Activated CD8-positive, alpha-beta memory T cell treated with anti-CD3 and anti-CD28 coated beads, Interleukin-2, amount 50 U/mL, for 1 hour (primary cell): ENCODE results near the gene C1QTNF9.
"Not testable (repeated sequence)": the region's sequence is repeated elsewhere in the genome, so short reads cannot be mapped to it uniquely, and the experiment has no call there.

Source experiments
- DNase-seq: peaks from one replicate; pipeline ENCODE4 v3.0.0-alpha.2; 2020; ENCODE audit errors: extremely low read depth

The C1QTNF9 gene, protein sequence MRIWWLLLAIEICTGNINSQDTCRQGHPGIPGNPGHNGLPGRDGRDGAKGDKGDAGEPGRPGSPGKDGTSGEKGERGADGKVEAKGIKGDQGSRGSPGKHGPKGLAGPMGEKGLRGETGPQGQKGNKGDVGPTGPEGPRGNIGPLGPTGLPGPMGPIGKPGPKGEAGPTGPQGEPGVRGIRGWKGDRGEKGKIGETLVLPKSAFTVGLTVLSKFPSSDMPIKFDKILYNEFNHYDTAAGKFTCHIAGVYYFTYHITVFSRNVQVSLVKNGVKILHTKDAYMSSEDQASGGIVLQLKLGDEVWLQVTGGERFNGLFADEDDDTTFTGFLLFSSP

DNA sequence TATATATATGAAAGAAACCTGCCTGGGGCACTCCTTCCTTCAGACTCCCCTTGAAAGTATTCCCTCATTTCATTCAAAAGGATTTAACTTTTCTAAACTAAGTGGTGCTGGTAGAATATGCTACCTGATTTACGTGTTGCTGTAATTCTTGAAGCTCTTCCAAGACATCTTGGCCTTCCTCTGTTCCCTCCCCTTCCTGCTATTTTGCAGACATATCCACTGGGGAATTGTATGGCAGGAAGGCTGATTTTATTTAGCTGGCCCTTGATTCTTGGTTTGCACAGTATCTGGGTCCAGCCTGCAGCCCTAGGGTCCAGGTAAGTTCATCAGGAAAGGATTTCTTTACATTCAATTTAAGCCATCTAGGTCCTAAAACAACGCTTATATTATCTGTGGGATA is at the start of gene C1QTNF9:
Gene C1QTNF9, plus strand, starts transcription at position 281 of the 400 bp plus-strand sequence. CDS start 6,424 bp downstream, outside the sequence.
- not testable (repeated sequence) for DNase-seq

DNA sequence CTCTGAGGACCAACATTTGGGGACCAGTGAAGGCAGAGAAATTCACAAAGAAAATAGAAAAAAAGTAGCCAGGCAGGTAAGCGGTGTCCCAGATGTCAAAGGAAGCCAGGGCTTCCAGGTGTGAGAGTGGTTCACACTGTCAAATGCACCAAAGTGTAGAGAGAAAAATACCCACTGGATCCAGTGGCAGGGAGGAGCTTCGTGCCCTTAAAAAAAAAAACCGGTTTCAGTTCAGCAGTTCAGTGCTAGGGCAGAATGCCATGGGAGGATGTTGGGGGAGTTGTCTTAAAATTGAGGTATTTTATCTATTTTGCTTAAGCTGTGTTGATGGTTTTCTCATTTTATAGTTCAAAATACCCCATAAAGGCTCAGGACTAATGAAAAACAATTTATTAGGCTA is 47.8 kb upstream of the C1QTNF9 start:
- DNase-seq, result no peak

DNA sequence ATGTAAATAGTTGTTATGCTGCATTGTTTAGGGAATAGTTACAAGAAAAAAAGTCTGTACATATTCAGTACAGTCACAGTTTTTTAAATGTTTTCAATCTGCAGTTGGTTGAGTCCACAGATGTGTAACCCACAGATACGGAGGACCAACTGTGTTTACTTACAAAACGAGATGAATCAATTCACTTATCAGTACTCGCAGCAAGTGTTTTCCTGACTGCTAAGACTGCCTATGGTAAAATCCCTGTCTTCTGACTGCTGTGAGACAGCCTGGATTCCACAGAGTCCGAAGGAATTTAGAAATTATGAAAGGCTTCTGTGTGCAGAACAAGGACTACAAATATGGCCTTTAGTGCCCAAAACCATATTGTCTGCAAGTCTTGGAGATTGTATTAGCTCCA is 45.7 kb upstream of the C1QTNF9 start:
- DNase-seq, result no peak

DNA sequence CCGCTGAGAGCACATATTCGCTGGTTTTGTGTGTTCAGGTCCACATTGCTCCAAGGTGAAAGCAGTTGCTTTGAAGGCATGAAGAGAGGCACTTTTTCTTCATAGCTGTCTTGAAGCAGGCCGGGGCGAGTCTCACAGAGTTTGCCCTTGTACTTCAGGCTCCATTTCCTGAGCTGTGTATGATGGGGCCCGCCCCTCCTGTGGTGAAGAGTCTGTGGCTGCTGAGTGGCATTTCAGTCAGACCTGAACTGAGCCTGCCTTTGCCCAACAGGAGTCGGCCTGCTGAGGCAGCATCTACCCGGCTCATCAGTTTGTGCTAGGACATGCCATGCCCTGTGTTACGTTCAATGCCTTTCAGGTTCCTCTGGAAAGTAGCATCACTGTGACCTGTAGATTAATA is 44.4 kb upstream of the C1QTNF9 start:
- DNase-seq, result peak; percentile 50

DNA sequence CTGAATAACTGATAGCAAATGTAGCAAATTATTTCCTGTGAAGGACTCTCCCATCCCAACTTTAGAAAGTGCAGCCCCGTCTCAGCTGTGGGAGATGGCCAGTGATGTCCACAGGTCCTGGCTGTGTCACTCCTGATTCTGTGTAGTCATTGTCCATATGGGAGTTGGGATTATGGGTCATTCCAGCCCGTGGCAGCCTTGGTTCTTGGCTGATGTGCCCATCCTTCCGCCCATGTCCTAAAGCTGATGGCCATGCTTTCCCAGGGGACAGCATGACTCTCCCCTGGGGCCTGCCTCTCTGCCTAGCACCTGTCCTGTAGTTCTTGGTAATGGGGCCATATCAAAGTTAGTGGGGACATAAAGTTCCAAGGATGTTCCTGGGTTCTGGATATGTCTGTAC is 43.9 kb upstream of the C1QTNF9 start:
- DNase-seq, result no peak

DNA sequence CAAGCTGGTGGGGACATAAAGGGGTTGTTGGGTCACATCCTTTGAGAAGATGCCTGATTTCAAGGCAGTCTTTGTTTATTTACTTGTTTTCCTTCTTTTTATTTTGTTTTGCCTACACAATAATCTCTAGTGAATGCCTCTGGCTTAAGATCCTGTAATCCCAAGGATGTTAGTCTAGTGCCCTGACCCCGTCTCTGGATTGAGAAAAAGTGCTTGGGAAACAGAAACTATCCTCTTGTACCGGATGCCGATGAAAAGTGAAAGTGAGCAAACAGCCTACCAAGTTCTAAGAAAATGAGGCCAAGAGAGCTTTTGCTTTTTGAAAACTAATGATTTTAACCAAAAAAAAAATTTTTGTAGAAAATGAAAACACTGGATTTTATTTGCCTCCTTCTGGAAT is 42.1 kb upstream of the C1QTNF9 start:
- no peak for DNase-seq

DNA sequence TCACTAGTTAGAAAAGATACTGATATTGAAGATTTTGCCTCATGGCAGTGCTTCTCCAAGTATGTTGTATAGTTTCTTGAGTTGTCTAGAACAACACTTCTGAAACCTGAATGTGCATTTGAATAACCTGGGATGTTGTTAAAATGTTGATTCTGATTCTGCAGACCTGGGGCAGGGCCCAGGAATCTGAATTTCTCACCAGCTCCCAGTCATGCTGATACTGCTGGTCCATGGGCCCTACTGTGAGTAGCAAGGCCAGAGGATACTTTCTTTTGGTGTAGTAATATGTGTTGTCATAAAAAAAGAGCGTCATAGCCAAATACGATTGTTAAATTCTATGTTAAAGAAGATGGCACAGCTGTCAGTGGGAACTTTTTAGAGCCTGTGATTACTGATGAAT is 41.6 kb upstream of the C1QTNF9 start:
- DNase-seq, result no peak

DNA sequence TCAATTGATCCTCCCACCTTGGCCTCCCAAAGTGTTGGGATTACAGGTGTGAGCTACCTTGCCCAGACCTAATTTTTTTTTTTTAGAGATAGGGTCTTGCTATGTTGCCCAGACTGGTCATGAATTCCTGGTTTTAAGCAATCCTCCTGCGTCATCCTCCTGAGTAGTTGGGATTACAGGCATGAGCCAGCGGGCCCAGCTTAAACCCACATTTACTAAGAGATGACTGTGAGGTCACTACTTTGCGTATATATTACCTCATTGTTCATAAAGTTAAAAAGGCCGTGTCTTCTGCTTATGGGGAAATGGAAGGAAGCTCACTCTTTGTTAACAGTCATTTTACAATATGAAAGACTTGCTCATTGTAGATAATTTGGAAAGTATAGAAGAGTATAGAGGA is 39.6 kb upstream of the C1QTNF9 start:
- DNase-seq, result no peak

DNA sequence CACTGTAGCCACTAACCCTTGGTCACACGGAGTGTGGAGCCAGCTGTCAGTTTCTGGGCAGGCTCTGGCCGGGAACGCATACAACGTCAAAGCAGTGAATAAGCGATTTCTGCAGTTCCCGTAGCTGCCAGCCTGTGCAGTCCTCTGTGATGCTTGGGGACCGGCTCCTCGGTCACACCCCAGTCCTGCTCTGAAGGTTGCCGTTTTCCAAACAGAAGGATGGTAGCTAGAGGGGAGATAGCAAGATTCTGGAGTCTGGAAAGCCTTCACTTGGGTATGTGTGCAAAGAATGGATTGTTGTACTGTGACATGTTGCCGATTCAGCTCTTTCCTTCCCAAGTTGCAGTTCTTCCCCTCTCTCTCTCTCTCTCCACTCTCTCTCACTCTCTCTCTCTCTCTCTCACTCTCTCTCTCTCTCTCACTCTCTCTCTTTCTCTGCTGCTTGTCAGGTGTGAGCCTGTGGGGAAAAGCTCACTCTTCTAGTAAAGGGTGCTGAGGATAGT is 38.7 kb upstream of the C1QTNF9 start:
- no peak for DNase-seq

DNA sequence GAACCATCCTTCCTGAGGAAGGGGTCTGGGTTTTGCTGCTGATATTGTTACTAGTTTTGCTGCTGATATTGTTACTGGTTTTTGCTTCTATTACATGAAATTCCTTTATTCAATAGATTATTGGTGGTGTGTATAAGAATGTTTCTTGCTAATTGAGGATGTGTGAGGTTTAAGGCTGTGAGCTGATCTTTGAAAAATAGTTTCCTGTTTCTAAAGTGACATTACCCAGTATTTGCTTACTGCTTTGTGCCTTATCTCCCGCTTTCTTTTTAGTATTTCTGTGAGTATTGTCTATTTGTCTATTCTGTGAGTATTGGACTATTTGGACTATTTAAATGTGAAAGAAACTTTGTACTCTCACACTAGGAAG is 38.2 kb upstream of the C1QTNF9 start:
- no peak for DNase-seq

DNA sequence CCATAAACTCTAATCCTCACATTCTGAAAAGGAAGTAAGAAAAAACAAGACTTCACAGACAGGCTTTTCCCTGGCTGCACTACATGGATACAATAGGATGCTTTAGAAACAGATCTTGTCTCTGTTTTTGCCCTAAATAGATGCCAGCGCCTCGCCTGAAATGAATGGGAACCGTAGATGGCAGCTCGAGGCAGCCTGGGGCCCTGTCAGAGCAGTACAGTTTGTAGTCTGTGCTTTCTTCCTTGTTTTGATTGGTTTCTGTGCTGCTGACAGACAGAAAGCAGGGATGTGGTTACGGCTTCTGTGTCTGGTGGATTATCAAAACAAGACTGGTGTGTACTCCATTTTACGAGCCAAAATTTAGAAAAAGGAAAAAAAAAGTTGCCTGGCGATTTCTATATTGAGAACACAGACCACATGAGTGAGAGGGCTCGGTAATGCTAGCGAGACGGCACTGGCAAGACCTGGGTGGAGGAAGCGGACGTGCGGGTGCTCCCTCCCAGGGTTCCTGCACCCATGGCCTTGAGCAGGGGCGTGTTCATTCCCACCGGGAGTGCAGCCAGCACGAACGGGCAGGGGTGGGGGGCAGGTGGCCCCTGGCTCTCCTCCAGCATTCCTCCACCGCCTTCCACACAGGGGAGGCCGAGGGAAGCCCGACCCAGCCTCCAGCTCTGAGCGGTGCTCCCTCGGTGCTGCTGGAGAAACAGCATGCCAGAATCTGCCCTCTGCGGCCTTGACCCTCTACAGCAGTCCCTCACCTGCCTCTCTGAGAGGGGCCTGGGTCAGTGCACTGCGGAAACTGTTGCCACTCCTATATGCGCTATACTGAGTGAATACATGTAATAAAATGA is 37.6 kb upstream of the C1QTNF9 start:
- peak; percentile 55 for DNase-seq

DNA sequence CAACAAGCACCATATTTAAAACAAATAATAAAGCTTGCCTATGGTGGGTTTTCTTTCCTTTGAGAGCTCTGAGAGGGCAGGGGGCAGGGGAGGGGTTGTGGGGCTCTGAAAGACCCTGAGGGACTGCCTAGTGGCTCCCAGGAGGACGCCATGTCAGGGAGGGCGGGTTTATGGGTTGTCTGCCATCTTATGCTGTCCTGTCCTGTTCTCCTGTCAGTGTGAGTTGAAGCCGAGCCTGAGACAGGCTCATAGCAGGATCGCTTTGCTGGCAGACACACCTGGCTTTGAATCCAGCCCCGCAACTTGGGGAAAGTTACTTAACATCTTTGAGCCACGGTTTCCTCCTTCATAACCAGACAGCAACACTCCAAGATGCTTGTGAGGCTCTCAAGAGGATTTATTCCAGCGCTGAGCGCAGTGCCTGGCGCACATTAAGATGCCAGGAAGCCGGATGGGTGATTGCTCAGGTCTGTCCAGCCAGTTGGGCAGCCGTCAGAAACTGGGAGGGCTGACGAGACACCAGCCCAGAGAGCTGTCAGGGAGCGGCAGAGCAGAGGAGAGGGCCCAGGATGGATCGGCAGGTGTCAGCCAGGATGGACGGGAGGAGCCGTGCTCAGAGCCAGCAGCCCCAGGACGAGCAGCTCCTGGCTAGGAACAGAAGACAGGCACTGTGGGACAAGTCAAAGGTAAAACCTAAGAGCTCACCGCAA is 36.8 kb upstream of the C1QTNF9 start:
- DNase-seq, result no peak

DNA sequence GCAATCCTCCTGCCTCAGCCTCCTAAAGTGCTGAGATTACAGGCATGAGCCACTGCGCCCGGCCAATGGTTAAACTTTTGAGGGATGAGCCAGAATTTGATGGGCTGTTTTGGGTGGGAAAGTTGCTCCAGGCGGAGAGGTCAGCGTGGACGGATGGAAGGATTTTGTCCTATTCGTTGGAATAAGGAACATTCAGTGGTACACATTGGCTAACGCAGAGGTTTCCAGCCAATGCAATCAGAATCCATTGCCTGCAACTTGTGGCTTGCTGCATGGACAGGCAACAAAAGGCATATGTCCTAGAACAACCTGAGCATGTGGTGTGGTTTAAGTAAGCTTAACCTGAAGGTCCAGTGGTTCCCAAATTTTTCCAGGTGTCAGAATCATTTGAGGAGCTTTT is 35.5 kb upstream of the C1QTNF9 start:
- no peak for DNase-seq

DNA sequence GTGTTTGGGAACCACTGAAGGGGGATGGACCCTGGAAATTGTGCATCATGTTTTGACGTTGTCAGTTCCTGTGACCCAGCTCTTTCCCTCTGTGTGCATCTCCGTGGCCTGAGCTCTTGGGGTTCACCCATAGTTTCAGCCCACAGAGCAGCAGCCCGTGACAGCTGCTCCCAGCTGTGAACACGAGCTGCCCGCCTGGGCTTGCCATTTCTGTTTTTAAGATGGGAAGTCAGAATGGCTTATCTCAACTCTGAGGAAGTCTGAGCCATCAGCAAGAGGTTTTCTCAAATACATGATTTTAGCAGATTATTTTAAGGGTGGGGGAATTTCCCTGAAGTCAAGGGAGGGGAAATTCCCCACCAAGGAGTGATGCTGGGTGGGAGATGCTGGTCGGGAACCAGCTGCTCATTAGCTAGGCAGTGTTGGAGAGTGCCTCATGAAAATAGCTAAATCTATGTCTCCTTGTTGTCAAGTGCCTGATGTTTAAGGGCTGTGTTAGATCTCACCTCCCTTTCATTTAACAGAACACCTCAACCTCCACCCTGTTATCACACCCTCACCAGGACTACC is 34.8 kb upstream of the C1QTNF9 start:
- DNase-seq, result peak; percentile 58

DNA sequence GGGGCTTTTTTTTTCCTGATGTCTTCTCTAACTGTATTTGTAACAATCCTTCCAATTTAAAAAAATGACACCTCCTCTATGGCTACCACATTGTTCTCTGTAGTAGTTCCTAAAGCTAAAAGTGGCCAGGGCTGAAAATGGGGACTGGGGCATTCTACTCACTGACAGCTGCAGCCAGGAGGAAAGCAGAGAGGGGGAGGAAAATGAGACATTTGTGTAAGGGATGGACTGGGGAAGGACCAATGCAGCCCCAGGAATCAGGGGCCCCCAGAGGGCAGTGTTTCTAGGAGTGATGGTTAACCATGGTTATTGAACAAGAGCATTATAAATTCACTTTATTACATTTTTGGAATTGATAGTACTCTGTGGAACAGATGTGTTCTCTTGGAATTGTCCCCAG is 34.3 kb upstream of the C1QTNF9 start:
- no peak for DNase-seq

DNA sequence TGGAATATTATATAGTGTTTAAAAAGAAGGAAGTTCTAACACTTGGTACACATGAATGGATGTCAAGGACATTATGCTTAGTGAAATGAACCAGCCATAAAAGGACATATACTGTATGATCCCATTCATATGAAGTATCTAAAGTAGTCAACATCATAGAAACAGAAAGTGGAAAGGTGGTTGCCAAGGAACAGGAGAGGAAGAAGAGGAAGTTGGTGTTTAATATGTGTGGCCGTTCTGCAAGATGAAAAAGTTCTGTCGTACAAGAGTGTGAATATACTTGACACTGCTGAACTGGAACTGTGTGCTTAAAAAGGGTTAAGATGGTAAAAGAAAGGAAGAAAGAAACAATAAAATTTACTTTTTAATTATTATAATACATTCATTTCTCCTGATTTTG is 33.1 kb upstream of the C1QTNF9 start:
- DNase-seq, result no peak

DNA sequence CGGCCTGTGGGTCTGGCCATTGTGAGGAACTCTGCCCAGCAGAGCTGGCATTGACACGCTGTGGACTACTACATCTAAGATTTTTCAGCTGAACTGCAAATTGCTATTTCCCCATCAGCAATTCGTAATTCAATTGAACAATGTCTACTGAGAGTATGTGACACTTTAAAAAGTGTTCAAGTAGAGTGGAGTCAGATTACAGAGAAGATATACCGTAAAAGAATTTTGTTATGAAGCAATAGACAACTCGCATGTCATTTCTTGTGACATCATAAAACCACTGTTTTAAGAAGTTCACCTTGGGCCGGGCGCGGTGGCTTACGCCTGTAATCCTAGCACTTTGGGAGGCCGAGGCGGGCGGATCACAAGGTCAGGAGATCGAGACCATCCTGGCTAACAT is 32.5 kb upstream of the C1QTNF9 start:
- DNase-seq, result no peak

DNA sequence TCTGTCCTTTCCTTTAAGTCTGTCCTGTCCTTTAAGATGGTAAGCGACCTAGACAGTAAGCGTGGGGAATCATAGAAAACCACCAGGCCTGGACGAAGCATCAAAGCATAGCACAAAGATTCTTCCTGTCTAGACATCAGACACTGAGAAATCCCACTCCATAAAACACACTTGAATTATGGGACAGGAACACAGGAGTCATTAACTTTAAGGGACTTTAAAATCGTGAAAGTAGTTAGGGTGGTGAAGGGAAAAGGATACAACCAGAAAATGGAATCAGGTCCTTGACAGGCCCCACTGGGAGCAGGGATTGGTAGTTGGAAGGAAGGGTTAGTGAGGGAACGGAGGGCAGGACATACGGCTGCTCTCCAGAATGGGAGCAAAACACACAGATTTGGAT is 31.6 kb upstream of the C1QTNF9 start:
- no peak for DNase-seq

DNA sequence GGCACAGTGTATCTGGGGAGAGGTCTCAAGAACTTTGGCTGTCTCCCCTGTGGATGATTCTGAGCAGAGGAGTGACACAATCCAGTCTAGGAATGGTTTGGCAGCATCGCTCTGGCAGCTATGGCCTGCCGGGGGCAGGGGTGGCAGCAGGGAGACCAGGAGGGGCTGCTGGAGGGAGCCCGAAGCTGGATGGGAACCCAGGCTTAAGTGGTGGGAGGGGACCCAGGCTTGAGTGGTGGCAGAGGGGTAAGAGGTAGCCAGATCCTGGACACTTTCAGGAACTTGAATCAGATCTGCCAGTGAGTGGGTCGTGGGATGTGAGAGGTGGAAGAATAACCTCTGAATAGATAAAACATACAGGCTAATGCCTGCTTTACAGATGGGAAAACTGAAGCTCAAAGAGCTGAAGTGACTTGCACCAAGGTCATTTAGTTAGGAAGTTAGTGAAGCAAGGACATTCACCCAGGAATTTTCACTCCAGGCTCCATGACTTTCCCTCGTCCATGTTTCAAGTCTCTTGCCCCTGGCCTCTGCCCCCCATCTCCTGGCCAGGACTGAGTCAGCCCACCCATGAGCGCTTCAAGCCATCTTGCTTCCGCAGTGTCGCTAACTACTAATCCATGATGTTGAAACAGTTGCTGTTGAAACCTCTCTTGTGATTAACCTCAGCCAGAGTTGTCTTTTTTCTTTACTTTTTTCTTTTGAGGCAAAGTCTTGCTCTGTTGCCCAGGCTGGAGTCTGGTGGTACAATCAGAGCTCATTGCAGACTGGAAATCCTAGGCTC is 29.9 kb upstream of the C1QTNF9 start:
- DNase-seq, result no peak

DNA sequence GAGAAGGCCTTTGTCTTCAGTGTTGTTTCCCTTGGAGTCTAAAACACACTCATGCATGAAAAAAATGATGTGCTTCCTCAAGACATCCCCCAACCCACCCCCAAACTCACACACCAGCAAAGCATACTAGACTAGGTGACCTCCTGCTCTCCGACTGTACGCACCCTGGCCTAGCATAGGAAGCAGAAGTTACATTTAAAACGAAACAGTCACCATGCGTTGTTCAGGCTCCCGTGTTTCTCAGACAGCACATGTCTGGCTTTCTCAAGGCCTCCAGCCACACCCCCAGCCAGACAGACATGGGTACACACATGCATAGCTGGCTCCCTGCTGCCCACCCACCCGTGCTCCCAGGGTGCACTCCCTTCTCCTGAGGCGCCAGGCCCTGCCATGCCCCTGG is 28.7 kb upstream of the C1QTNF9 start:
- DNase-seq, result no peak
